IMR-90 (cell line): ENCODE results near the gene GPC6. TPM values are rescaled to one million over a fixed set of nuclear protein-coding genes. Genes with fewer than 3 reads are reported as not detected.

Experiments used
- ATAC-seq: fragments of 200-7000 bp; cut with Tn5 transposase; 2 replicates; pipeline ENCODE4 v1.9.1; 2020; ENCODE audit warnings: low read depth, mild to moderate bottlenecking, moderate library complexity
- BruUV-seq: library from RNA; stranded (reverse); fragments of 400-500 nt; replicated peaks from 2 replicates; lab custom pipeline; 2021; lab: Mats Ljungman, UMichigan
- CTCF ChIA-PET: fragments of 300-600 bp; formaldehyde crosslinking; extraction: SDS; loops from one replicate; lab custom pipeline; 2021; ENCODE audit warnings: antibody characterized with exemption; lab: Yijun Ruan, JAX
- POLR2A ChIA-PET: fragments of 300-600 bp; sonication (Branson Sonifier 250); formaldehyde crosslinking; loops from one replicate; lab custom pipeline; 2022; ENCODE audit warnings: antibody characterized with exemption; ENCODE audit not compliant: unreplicated experiment; lab: Charles Lee
- DNase-seq: peaks from one replicate; pipeline ENCODE4 v3.0.0; 2013
- H2AFZ ChIP-seq: replicated peaks from 2 replicates; pipeline ENCODE3; 2013; ENCODE audit warnings: low read length, mild to moderate bottlenecking; ENCODE audit not compliant: poor library complexity
- H2AK5ac ChIP-seq: 2 replicates; pipeline ENCODE4 v1.6.1; 2013; ENCODE audit warnings: low read depth, low read length, inconsistent platforms
- H2AK9ac ChIP-seq: replicated peaks from 2 replicates; pipeline ENCODE3; 2013; ENCODE audit warnings: mild to moderate bottlenecking, low read depth, low read length, moderate library complexity; ENCODE audit not compliant: poor library complexity
- H2BK120ac ChIP-seq: 2 replicates; pipeline ENCODE4 v1.6.1; 2013; ENCODE audit warnings: low read depth, low read length, inconsistent platforms
- H2BK15ac ChIP-seq: 3 replicates; pipeline ENCODE4 v1.6.1; 2013; ENCODE audit warnings: low read depth, low read length, inconsistent platforms
- H2BK20ac ChIP-seq: 2 replicates; pipeline ENCODE4 v1.6.1; 2013; ENCODE audit warnings: low read depth, mild to moderate bottlenecking, inconsistent platforms, low read length, moderate library complexity
- H2BK5ac ChIP-seq: 2 replicates; pipeline ENCODE4 v1.6.1; 2013; ENCODE audit warnings: mild to moderate bottlenecking, low read depth, low read length, inconsistent platforms; ENCODE audit not compliant: poor library complexity, severe bottlenecking
- H3K14ac ChIP-seq: replicated peaks from 2 replicates; pipeline ENCODE4 v1.6.1; 2013; ENCODE audit warnings: low read depth, low read length, inconsistent platforms
- H3K18ac ChIP-seq: 2 replicates; pipeline ENCODE4 v1.6.1; 2013; ENCODE audit warnings: low read depth, low read length, control low read depth
- H3K23ac ChIP-seq: 2 replicates; pipeline ENCODE4 v1.6.1; 2013; ENCODE audit warnings: low read depth, low read length, inconsistent platforms
- H3K27ac ChIP-seq: 2 replicates; pipeline ENCODE4 v1.5.1; 2013; ENCODE audit warnings: mild to moderate bottlenecking, control low read depth, low read length; ENCODE audit not compliant: insufficient read depth
- H3K27me3 ChIP-seq: 2 replicates; pipeline ENCODE4 v1.6.1; 2013; ENCODE audit warnings: low read length; ENCODE audit not compliant: control insufficient read depth, insufficient read depth
- H3K36me3 ChIP-seq: 2 replicates; pipeline ENCODE4 v1.6.1; 2013; ENCODE audit warnings: low read length, mixed read lengths; ENCODE audit not compliant: control insufficient read depth, insufficient read depth
- H3K4ac ChIP-seq: 2 replicates; pipeline ENCODE4 v1.6.1; 2013; ENCODE audit warnings: low read depth, low read length, inconsistent platforms
- H3K4me1 ChIP-seq: 2 replicates; pipeline ENCODE4 v1.6.1; 2013; ENCODE audit warnings: low read length, mixed read lengths; ENCODE audit not compliant: control insufficient read depth, insufficient read depth
- H3K4me2 ChIP-seq: 2 replicates; pipeline ENCODE4 v1.6.1; 2013; ENCODE audit warnings: low read depth, mild to moderate bottlenecking, control low read depth, low read length, moderate library complexity
- H3K4me3 ChIP-seq: 2 replicates; pipeline ENCODE4 v1.5.1; 2013; ENCODE audit warnings: low read depth, mild to moderate bottlenecking, control low read depth, low read length, moderate library complexity; ENCODE audit not compliant: insufficient read depth
- H3K56ac ChIP-seq: 2 replicates; pipeline ENCODE4 v1.6.1; 2013; ENCODE audit warnings: low read length, inconsistent platforms; ENCODE audit not compliant: insufficient read depth; ENCODE audit errors: extremely low read depth
- H3K79me1 ChIP-seq, 2 experiments: 2 replicates each; pipeline ENCODE4 v1.6.1; 2013; ENCODE audit warnings: low read length in 2 of 2, inconsistent platforms in 1 of 2, low read depth in 1 of 2
- H3K9ac ChIP-seq: 2 replicates; pipeline ENCODE4 v1.6.1; 2013; ENCODE audit warnings: low read depth, low read length, control low read depth
- H3K9me1 ChIP-seq: 2 replicates; pipeline ENCODE4 v1.6.1; 2013; ENCODE audit warnings: low read length, inconsistent platforms; ENCODE audit not compliant: insufficient read depth
- H3K9me3 ChIP-seq: 2 replicates; pipeline ENCODE4 v1.6.1; 2013; ENCODE audit warnings: low read length; ENCODE audit not compliant: control insufficient read depth, insufficient read depth
- H4K20me1 ChIP-seq: 2 replicates; pipeline ENCODE4 v1.6.1; 2013; ENCODE audit warnings: low read length, inconsistent platforms; ENCODE audit not compliant: insufficient read depth
- H4K5ac ChIP-seq: 2 replicates; pipeline ENCODE4 v1.6.1; 2013; ENCODE audit warnings: mild to moderate bottlenecking, low read depth, low read length, control low read depth
- H4K8ac ChIP-seq, 2 experiments: 2 replicates each; pipeline ENCODE4 v1.6.1; 2013; ENCODE audit warnings: low read depth in 2 of 2, low read length in 2 of 2, control low read depth in 1 of 2, inconsistent platforms in 1 of 2
- H4K91ac ChIP-seq: 2 replicates; pipeline ENCODE4 v1.6.1; 2013; ENCODE audit warnings: low read depth, low read length, inconsistent platforms; ENCODE audit not compliant: insufficient read depth
- BHLHE40 ChIP-seq: fragments of 150-350 bp; IDR thresholded peaks from 2 replicates; pipeline ENCODE4 v1.6.1; 2016; ENCODE audit warnings: mild to moderate bottlenecking, low read depth, low read length
- CHD1 ChIP-seq: IDR thresholded peaks from 2 replicates; pipeline ENCODE4 v1.6.1; 2012; ENCODE audit warnings: low read depth, low read length, improper control_type of control experiment
- CTCF ChIP-seq: conservative IDR thresholded peaks from 2 replicates; pipeline ENCODE4 v1.5.1; 2012; ENCODE audit warnings: mild to moderate bottlenecking, low read depth, low read length, improper control_type of control experiment
- ELK1 ChIP-seq: fragments of 150-350 bp; IDR thresholded peaks from 2 replicates; pipeline ENCODE4 v1.6.1; 2016; ENCODE audit warnings: low read depth, mild to moderate bottlenecking, low read length, moderate library complexity, borderline replicate concordance
- FOS ChIP-seq: fragments of 150-350 bp; IDR thresholded peaks from 2 replicates; pipeline ENCODE4 v1.6.1; 2016; ENCODE audit warnings: low read depth, low read length
- MAFK ChIP-seq: IDR thresholded peaks from 2 replicates; pipeline ENCODE4 v1.6.1; 2012; ENCODE audit warnings: low read depth, low read length, improper control_type of control experiment
- MAZ ChIP-seq: IDR thresholded peaks from 2 replicates; pipeline ENCODE4 v1.6.1; 2012; ENCODE audit warnings: low read depth, mild to moderate bottlenecking, low read length, improper control_type of control experiment, moderate library complexity, borderline replicate concordance
- MXI1 ChIP-seq: IDR thresholded peaks from 2 replicates; pipeline ENCODE4 v1.6.1; 2012; ENCODE audit warnings: low read depth, mild to moderate bottlenecking, low read length, moderate library complexity, borderline replicate concordance
- NFE2L2 ChIP-seq: fragments of 150-350 bp; IDR thresholded peaks from 2 replicates; pipeline ENCODE4 v1.6.1; 2016; ENCODE audit warnings: low read depth, mild to moderate bottlenecking, low read length
- POLR2A ChIP-seq: IDR thresholded peaks from 2 replicates; pipeline ENCODE4 v1.6.1; 2012; ENCODE audit warnings: mild to moderate bottlenecking, low read depth, low read length
- RAD21 ChIP-seq: IDR thresholded peaks from 2 replicates; pipeline ENCODE4 v1.6.1; 2012; ENCODE audit warnings: low read length, improper control_type of control experiment
- RCOR1 ChIP-seq: IDR thresholded peaks from 2 replicates; pipeline ENCODE4 v1.6.1; 2012; ENCODE audit warnings: mild to moderate bottlenecking, low read length, improper control_type of control experiment; ENCODE audit not compliant: insufficient replicate concordance
- RFX5 ChIP-seq: IDR thresholded peaks from 2 replicates; pipeline ENCODE4 v1.8.0; 2012; ENCODE audit warnings: low read depth, mild to moderate bottlenecking, low read length, moderate library complexity
- SMC3 ChIP-seq: fragments of 150-350 bp; IDR thresholded peaks from 2 replicates; pipeline ENCODE4 v1.6.1; 2016; ENCODE audit warnings: low read depth, mild to moderate bottlenecking, antibody characterized with exemption, low read length, moderate library complexity
- USF2 ChIP-seq: fragments of 150-350 bp; IDR thresholded peaks from 2 replicates; pipeline ENCODE4 v1.6.1; 2017; ENCODE audit warnings: mild to moderate bottlenecking, antibody characterized with exemption, low read length, low read depth
- WGBS, 2 experiments: methylation state at CpG; one replicate each; pipeline versions ENCODE4 v1.1.5 to v1.1.7; 2013; ENCODE audit warnings: missing lambda C conversion rate in 2 of 2; ENCODE audit not compliant: insufficient read length in 1 of 2; ENCODE audit errors: extremely low coverage in 2 of 2; 5-methylcytosine and 5-hydroxymethylcytosine counted together
- dilution Hi-C: fragments of 300-500 bp; cut with HindIII; formaldehyde crosslinking; loops from one replicate; pipeline ENCODE4 v1.14.3; 2018; ENCODE audit warnings: low sequenced_read_pairs; ENCODE audit not compliant: unreplicated experiment
- in situ Hi-C: fragments of 300-500 bp; cut with MboI; formaldehyde crosslinking; loops from 3 replicates; pipeline ENCODE4 v1.14.3; 2019; ENCODE audit warnings: low sequenced_read_pairs, inconsistent platforms, mixed read lengths
- intact Hi-C: fragments of 100-400 bp; cut with micrococcal nuclease; formaldehyde crosslinking; loops from 2 replicates; pipeline ENCODE4 v1.10.0; 2022
- polyA plus RNA-seq, 3 experiments: library from polyadenylated mRNA; depleted of rRNA; stranded (reverse); fragments of >200 nt; gene quantifications; 2 replicates each; pipeline ENCODE4 v1.2.3, GENCODE V29; 2012; ENCODE audit warnings: low replicate concordance in 1 of 3
- total RNA-seq: library from RNA; depleted of rRNA; stranded (reverse); fragments of >200 nt; gene quantifications from 2 replicates; pipeline ENCODE4 v1.2.3, GENCODE V29; 2012

GPC6 gene
- total and polyA plus RNA-seq, 2 of the 4 experiments (the other 2 are of a cell fraction) = 14.9 to 39.4 TPM

DNA sequence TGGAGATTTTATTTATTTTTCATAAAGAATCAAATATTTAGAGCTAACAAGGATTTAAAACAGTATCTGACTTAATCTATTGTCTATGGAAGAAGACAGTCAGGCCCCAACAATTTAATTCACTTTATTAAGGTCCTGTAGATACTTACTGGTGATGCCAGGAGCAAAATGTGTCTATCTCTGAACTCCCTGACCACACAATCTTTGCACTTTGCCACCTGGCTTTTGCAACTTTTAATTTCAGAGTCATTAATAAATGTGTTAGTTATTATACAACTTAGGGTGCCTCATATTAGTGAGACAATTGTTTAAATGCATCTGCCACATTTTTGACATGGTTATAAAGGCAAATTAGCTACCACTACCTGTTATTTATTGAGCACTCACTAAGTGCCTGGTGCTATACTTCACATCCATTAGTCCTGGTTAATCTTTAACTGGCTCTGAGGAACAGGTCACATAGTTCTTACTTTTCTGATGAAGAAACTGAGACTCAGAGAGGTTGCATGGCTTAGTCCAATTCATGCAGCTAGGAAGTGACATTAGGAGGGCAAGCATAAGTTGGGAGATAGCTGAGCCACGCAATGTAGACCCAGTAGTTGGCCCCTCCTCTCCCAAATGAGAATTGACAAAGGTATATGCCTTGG is 955.0 kb downstream of the GPC6 start:
- ATAC-seq = no peak
- Histone ChIP-seq H2BK20ac (no peak overlapping the region), H2BK5ac (no peak overlapping the region), H3K23ac (no peak overlapping the region), H3K27ac (no peak overlapping the region), H4K8ac (no peak overlapping the region), H3K27me3 (no peaks in the 10 kb centered on the region), H3K36me3 (no peaks in the 10 kb centered on the region), H3K79me1 (no peaks in the 10 kb centered on the region), H3K14ac (no peak overlapping the region), H2BK120ac (no peak overlapping the region), H4K5ac (no peak overlapping the region), H4K91ac (no peak overlapping the region), H3K9me3 (no peaks in the 10 kb centered on the region), H3K4ac (no peak overlapping the region), H3K9me1 (no peaks in the 10 kb centered on the region; the same call in 1 of the 2 replicates), H3K56ac (no peak overlapping the region), H3K4me2 (no peak overlapping the region), H3K9ac (no peak overlapping the region), H3K4me1 (no peaks in the 10 kb centered on the region), H2AK5ac (no peak overlapping the region), H4K20me1 (no peaks in the 10 kb centered on the region), H2AK9ac (no peak overlapping the region), H2BK15ac (no peak overlapping the region), H3K4me3 (no peak overlapping the region), H2AFZ (no peak overlapping the region), H3K18ac (no peak overlapping the region)
- DNase-seq = no peak
- no peak for TF ChIP-seq CTCF
- TF ChIP-seq RCOR1 = no peak
- TF ChIP-seq RFX5 = no peak
- no peak for TF ChIP-seq MAFK
- TF ChIP-seq RAD21 = no peak
- no peak for TF ChIP-seq BHLHE40
- no peak for TF ChIP-seq MXI1
- no peak for TF ChIP-seq SMC3
- no peak for TF ChIP-seq ELK1
- TF ChIP-seq USF2 = no peak
- no peak for TF ChIP-seq FOS
- no peak for TF ChIP-seq MAZ
- TF ChIP-seq NFE2L2 = no peak
- TF ChIP-seq POLR2A = no peak
- no peak for TF ChIP-seq CHD1
- ChIA-PET CTCF (interaction anchor here (1.1 kb wide), 1 partner anchor 401 kb away, joined by 10 read pairs; no protein-coding TSS in a partner anchor), POLR2A (no interaction called here)
- BruUV-seq = no TSS peak
- in situ Hi-C loops = no loop called here
- no CpG with 5 or more reads among the region's 1 CpG for WGBS, 2 experiments
- intact Hi-C loops = no loop called here
- dilution Hi-C loops = no loop called here
